ENCODE results near the gene PIK3R1. TPM values are rescaled to one million over a fixed set of nuclear protein-coding genes. Genes with fewer than 3 reads are reported as not detected.
A peak's percentile ranks its signal among the peaks of the same experiment; 100 is the strongest.

PIK3R1 gene
- total RNA-seq, 1 donor from 2014 or later, result 24.2 TPM

- Mint-ChIP-seq H3K27ac (peak overlapping the region; percentile 54), H3K36me3 (peaks cover 18% of the 10 kb centered on the region), H3K4me1 (peaks cover 36% of the 10 kb centered on the region), H3K27me3 (ENCODE audit: insufficient read depth, low read depth) (no peaks in the 10 kb centered on the region), H3K4me3 (no peak overlapping the region), H3K9me3 (peaks cover 4% of the 10 kb centered on the region)
- no peak overlapping the region for H3K9ac ChIP-seq
- H3K36me3 ChIP-seq, result no peaks in the 10 kb centered on the region
- peaks cover 66% of the 10 kb centered on the region for H3K79me2 ChIP-seq (ENCODE audit: low read depth)
- TF ChIP-seq CTCF (IDR thresholded peaks at IDR 0.05) (no peak), EZH2phosphoT487 (IDR thresholded peaks at IDR 0.05) (no peak), EZH2 (IDR thresholded peaks at IDR 0.05) (no peak)
- H3F3A ChIP-seq (ENCODE audit: low read depth), result peaks cover 19% of the 10 kb centered on the region
- H3K27me3 ChIP-seq, result peaks cover 19% of the 10 kb centered on the region
- no peak overlapping the region for H3K4me2 ChIP-seq
- H3K4me3 ChIP-seq, result no peak overlapping the region
- H3K9me3 ChIP-seq (ENCODE audit: low read depth), result no peaks in the 10 kb centered on the region
- H4K20me1 ChIP-seq (ENCODE audit: low read depth), result peaks cover 63% of the 10 kb centered on the region
- DNase-seq (ENCODE audit: low spot score), result no peak
- H3K4me1 ChIP-seq, result peaks cover 17% of the 10 kb centered on the region
- no peak overlapping the region for H3K27ac ChIP-seq
- H2AFZ ChIP-seq (replicated peaks), result no peak overlapping the region
Measured at GRCh38 chr5:68220260-68220659, 4.7 kb downstream of the PIK3R1 start.

- no peak for DNase-seq (ENCODE audit: low spot score)
- TF ChIP-seq EZH2 (IDR thresholded peaks at IDR 0.05), result no peak
- no peak for TF ChIP-seq CTCF (IDR thresholded peaks at IDR 0.05)
- TF ChIP-seq EZH2phosphoT487 (IDR thresholded peaks at IDR 0.05), result no peak
- Histone ChIP-seq H4K20me1 (ENCODE audit: low read depth) (peaks cover 67% of the 10 kb centered on the region), H3K4me1 (peaks cover 17% of the 10 kb centered on the region), H3K27ac (no peak overlapping the region), H3K4me2 (no peak overlapping the region), H3K79me2 (ENCODE audit: low read depth) (peaks cover 66% of the 10 kb centered on the region), H2AFZ (replicated peaks) (no peak overlapping the region), H3F3A (ENCODE audit: low read depth) (peaks cover 15% of the 10 kb centered on the region), H3K9ac (no peak overlapping the region), H3K9me3 (ENCODE audit: low read depth) (no peaks in the 10 kb centered on the region), H3K36me3 (no peaks in the 10 kb centered on the region), H3K27me3 (peaks cover 19% of the 10 kb centered on the region), H3K4me3 (no peak overlapping the region)
- H3K4me1 Mint-ChIP-seq, result peaks cover 43% of the 10 kb centered on the region
- H3K9me3 Mint-ChIP-seq, result peaks cover 4% of the 10 kb centered on the region
- no peaks in the 10 kb centered on the region for H3K27me3 Mint-ChIP-seq (ENCODE audit: insufficient read depth, low read depth)
- H3K36me3 Mint-ChIP-seq, result peaks cover 24% of the 10 kb centered on the region
- no peak overlapping the region for H3K4me3 Mint-ChIP-seq
- no peak overlapping the region for H3K27ac Mint-ChIP-seq
Measured at GRCh38 chr5:68220914-68221313, 5.4 kb downstream of the PIK3R1 start.

- DNase-seq (ENCODE audit: low spot score), result no peak
- no peak for TF ChIP-seq CTCF (IDR thresholded peaks at IDR 0.05)
- Histone ChIP-seq H3K79me2 (ENCODE audit: low read depth) (peaks cover 64% of the 10 kb centered on the region), H3K9ac (no peak overlapping the region), H3K4me1 (peaks cover 17% of the 10 kb centered on the region), H2AFZ (replicated peaks) (no peak overlapping the region), H3K27ac (no peak overlapping the region), H3F3A (ENCODE audit: low read depth) (peaks cover 9% of the 10 kb centered on the region), H3K4me2 (no peak overlapping the region), H3K36me3 (no peaks in the 10 kb centered on the region), H3K9me3 (ENCODE audit: low read depth) (no peaks in the 10 kb centered on the region), H3K27me3 (peaks cover 19% of the 10 kb centered on the region), H3K4me3 (no peak overlapping the region), H4K20me1 (ENCODE audit: low read depth) (peaks cover 70% of the 10 kb centered on the region)
- Mint-ChIP-seq H3K9me3 (peaks cover 4% of the 10 kb centered on the region), H3K36me3 (peaks cover 30% of the 10 kb centered on the region), H3K4me3 (no peak overlapping the region), H3K27ac (no peak overlapping the region), H3K27me3 (ENCODE audit: insufficient read depth, low read depth) (no peaks in the 10 kb centered on the region), H3K4me1 (peaks cover 43% of the 10 kb centered on the region)
Measured at GRCh38 chr5:68221488-68221887, 5.9 kb downstream of the PIK3R1 start.

Data from neural progenitor cell (in vitro differentiated cells).